ENCODE results near the gene CLEC12A.

CLEC12A gene

DNA sequence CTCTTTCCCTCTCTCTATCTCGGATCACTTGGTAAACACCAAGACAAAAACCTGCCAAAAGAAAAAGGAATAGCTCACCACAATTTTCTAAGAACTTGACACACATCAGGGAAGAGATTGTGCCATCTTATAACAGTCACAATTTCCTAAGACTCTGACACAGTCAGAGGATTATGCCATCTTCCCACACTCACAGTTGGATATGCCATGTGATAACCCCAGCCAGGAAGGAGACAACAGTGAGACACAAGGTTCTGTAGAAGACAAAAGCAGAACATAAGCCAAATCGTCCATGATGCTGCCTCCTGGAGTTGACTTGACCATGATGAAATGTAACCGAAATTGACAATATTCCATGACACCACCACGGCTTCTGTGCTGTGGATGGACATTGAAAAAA, 56.5 kb downstream of the CLEC12A start:
- peak; percentile 85 for DNase-seq (ENCODE audit: low read depth)
- no peak overlapping the region for H3K4me3 ChIP-seq (ENCODE audit: low read length)
- TF ChIP-seq, protein P1, sequence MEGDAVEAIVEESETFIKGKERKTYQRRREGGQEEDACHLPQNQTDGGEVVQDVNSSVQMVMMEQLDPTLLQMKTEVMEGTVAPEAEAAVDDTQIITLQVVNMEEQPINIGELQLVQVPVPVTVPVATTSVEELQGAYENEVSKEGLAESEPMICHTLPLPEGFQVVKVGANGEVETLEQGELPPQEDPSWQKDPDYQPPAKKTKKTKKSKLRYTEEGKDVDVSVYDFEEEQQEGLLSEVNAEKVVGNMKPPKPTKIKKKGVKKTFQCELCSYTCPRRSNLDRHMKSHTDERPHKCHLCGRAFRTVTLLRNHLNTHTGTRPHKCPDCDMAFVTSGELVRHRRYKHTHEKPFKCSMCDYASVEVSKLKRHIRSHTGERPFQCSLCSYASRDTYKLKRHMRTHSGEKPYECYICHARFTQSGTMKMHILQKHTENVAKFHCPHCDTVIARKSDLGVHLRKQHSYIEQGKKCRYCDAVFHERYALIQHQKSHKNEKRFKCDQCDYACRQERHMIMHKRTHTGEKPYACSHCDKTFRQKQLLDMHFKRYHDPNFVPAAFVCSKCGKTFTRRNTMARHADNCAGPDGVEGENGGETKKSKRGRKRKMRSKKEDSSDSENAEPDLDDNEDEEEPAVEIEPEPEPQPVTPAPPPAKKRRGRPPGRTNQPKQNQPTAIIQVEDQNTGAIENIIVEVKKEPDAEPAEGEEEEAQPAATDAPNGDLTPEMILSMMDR (IDR thresholded peaks at IDR 0.05; ENCODE audit: insufficient read depth, low read depth, low read length, missing control alignments) = no peak

DNA sequence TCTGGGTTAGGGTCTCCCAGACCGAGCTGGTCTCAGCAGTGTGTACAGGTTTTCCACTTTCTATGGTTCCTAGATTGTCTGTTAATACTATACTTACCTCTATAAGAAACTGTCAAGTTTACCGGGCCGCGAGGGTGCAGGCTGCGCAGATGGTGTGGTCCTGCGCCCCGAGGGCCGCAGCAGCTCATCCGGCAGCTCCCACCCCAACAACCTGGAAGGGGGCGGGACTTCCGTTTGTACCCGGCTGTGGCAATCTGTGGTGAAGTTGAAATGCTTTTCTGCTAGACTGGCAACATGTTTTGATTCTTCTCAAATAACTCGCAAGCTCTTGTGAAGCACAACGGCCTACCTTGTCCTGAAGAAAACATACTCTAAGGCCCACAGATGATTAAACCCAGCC, 59.2 kb downstream of the CLEC12A start, which contains the start of gene CLEC9A:
CLEC9A (plus strand) TSS at position 237 of the 400 bp plus-strand sequence. CDS start 22,006 bp downstream, outside the sequence.
- H3K4me3 ChIP-seq (ENCODE audit: low read length) = no peak within 1 kb of the TSS
- no peak for DNase-seq (ENCODE audit: low read depth)
- TF ChIP-seq, protein P1 (IDR thresholded peaks at IDR 0.05; ENCODE audit: insufficient read depth, low read depth, low read length, missing control alignments) = no peak

DNA sequence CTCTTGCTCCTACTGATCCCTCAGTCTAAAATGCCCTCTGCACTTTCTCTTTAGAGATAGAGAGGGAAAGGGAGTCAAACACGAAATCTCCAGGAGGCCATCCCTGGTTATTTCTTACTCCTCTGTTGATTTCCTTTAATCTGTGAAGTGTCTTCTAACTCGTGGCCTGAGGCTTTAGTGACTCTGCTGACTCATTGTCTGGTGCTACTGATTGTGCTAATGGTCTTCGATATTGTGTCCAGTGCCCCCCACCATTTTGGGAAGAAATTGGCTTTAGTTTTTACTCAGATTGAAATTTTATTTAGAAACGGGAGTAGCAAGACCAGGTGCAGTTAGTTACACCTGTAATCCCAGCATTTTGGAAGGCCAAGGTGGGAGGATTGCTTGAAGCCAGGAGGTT, 60.1 kb downstream of the CLEC12A start:
- TF ChIP-seq, protein P1 (IDR thresholded peaks at IDR 0.05; ENCODE audit: insufficient read depth, low read depth, low read length, missing control alignments) = no peak
- peak; percentile 54 for DNase-seq (ENCODE audit: low read depth)

DNA sequence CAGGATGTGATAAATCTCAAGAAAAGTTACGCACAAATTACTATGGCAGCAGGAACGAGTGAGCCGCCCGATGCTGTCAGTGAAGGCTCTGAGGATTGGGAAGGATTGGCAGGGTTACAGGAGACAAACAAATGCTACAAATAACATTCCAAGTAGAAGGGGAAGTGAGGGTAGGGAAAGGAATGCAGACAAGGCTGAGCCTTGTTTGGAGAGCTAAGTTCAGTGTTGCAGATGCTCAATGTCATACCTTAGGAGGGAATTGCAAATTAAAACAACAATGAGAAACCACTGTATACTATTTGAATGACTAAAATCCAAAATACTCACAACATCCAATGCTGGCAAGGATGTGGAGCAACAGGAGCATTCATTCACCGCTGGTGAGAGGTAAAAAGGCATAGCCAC, 60.6 kb downstream of the CLEC12A start:
- TF ChIP-seq, protein P1 (IDR thresholded peaks at IDR 0.05; ENCODE audit: insufficient read depth, low read depth, low read length, missing control alignments) = no peak
- H3K4me3 ChIP-seq (ENCODE audit: low read length) = no peak overlapping the region
- DNase-seq (ENCODE audit: low read depth) = peak; percentile 91

More for the DNA sequence above, 60.1 kb downstream of the CLEC12A start:
- no peak overlapping the region for H3K4me3 ChIP-seq (ENCODE audit: low read length)

DNA sequence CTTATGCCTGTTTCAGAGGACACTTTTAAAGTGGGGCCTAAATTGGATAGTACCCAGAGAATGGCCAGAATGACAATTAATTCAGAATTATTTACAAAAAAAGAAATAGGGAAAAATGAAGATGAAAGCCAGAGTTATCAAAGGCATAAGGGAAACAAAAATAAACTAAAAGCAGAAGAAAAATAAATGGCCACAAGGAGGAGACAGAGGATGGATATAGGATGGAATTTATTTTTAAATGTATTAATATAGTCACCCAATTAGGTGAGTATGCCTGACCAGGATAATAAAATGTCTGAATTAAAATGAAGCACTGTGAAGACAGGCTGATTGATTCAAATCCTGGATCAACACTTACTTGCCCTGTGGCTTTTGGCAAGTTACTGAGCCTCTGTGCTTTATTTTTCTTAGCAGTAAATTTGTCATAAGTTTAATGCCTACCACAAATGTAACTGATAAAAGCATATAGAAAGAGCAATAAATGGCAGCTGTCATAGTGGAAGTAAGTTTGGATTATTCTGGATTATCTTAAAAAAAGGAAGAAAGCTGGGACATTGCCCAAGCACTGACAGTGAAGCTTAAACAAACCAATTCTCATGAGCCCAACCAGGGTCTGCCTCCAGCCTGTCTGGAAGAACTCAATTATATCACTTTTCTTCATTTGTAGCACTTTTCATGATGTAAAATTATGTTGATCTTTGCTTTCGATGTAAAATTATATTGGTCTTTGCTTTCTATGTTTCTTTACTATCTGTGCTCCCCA, 62.8 kb downstream of the CLEC12A start:
- H3K4me3 ChIP-seq (ENCODE audit: low read length) = no peak overlapping the region
- DNase-seq (ENCODE audit: low read depth) = peak; percentile 32
- TF ChIP-seq, protein P1 (IDR thresholded peaks at IDR 0.05; ENCODE audit: insufficient read depth, low read depth, low read length, missing control alignments) = peak; percentile 45

Data from epithelial cell of esophagus (primary cell).